GM21526 (cell line): ENCODE measurements around the gene TMEM8B.
"Not testable (repeated sequence)": the region's sequence is repeated elsewhere in the genome, so short reads cannot be mapped to it uniquely, and the experiment has no call there.

Source experiments
- ATAC-seq: cut with Tn5 transposase; IDR thresholded peaks from one replicate; pipeline ENCODE4 v1.9.1; 2021; ENCODE audit warnings: moderate library complexity; ENCODE audit not compliant: unreplicated experiment, low FRiP score

Gene TMEM8B

GRCh38 chr9:35905912-35906679, 77.1 kb downstream of the TMEM8B start, which contains the start of gene HRCT1:
TSS of gene HRCT1 (plus strand) at chr9:35906202. CDS start at chr9:35906288, 86 bp downstream.
- no peak for ATAC-seq

DNA sequence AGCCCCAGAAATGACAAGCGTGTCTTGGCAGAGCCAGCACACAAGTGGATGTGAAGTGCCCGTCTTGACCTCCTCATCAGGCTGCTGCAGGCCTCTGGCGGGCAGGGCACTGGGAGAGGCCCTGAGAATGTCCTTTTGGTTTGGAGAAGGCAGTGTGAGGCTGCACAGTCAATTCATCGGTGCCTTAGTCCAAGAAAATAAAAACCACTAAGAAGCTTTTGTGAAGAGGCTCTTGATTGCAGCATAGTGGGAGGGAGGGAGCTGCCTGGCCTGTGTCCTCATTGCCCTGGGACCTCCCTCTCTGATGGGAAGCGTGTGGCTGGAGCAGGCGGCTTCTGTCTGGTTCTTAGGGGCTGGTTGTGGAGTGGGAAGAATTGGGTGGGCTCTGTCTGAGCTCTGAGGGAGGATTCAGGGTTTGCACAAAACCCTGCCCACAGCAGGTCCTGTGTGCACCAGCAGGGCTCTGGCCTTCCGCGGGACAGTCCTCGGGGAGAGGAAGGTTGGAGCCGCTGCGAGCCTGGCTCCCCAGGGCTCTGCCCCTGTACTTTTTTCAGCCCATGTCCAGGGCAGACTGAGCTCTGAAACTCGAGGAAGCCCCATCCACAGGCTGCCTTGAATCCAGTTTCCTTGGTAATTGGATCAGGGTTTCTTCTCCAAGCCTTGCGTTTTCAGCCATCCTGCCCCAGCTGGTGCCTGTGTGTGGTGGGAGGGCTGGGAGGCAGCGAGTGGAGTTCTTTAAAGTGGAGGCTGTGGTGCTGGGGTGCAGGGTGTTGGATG, 78.1 kb downstream of the TMEM8B start:
- no peak for ATAC-seq

DNA sequence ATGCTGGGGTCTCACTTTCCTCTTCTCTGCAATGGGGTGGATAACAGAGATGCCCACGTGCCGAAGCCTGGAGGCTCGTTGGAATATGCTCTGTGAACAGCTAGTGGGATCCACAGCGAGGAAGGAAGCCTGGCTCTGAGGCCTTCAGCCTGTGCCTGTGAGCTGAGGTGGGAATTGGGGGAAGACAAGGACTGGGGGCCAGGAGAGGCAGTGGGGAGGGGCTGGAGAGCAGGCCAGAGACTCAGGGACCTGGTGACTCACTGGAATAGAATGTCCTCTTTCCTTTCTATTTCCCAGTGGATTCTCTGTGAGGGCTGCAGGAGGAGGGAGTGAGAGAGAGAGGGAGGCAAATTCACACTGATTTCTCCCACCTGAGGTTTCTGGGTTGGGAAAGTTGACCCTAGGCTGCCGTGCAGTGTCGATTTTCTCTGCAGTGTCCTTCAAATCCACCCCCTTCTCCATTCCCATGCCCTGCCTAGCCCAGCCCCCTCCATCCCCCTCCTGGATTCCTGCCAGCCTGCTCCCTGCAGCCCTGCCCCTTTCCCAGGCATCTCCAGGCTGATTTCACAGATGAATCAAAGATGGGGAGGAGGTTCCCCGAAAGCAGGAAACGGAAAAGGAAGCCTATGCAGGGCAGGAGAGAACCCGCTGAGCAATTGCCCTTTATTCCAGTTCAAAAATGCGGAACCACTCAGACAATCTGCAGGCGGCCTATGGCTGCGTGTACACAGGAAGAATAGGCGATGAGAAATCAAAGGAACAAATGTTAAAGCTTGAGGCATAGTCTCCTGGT, 78.9 kb downstream of the TMEM8B start:
- no peak for ATAC-seq

- ATAC-seq, result no peak
Observed at GRCh38 chr9:35908504-35909125, 79.6 kb downstream of the TMEM8B start.

GRCh38 chr9:35909274-35909673, 80.2 kb downstream of the TMEM8B start, which contains the start of gene SPAAR:
TSS of gene SPAAR (plus strand) at chr9:35909490. CDS start at chr9:35910464, 974 bp downstream.
- no peak for ATAC-seq

- no peak for ATAC-seq
Observed at GRCh38 chr9:35909687-35910612, 80.9 kb downstream of the TMEM8B start.

DNA sequence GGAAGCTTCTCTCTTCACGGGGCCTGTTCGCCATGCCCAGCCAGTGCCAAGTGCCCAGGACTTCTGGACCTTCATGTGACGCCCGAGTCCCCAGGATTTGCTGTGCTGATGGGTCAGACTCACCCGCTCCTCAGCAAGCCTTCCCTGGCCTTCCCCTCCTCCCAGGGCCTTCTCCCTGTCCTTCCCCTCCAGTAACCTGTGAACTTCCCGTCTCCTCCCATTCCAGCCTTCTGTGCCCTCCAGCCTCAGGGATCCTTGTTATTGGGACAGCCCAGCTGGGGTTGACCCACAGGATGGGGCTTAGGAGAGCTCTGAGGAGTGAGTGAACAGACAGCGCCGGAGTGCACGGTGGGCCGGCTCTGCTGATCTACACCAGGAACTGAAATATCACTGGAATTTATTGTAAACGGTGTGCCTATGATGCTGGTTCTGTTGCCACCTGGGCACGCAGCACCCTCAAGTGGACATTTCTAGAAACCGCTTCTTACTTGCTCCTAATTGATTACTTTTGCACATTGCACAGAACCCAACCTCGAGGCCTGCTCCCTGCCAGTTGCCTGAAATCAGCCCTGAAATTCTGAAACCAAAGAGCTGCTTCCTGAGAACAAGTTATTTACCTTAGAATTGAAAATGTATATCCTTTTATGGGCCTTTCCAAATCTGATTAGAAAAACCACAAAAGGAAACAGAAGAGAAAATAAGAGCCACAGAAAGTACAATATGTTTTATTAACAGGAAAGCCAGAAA, 81.8 kb downstream of the TMEM8B start:
- no peak for ATAC-seq

- no peak for ATAC-seq
Observed at GRCh38 chr9:35911690-35912089, 82.7 kb downstream of the TMEM8B start.

- ATAC-seq, result no peak
Observed at GRCh38 chr9:35912791-35913400, 83.9 kb downstream of the TMEM8B start.

GRCh38 chr9:35913429-35913828, 84.4 kb downstream of the TMEM8B start:
- ATAC-seq, result not testable (repeated sequence)

DNA sequence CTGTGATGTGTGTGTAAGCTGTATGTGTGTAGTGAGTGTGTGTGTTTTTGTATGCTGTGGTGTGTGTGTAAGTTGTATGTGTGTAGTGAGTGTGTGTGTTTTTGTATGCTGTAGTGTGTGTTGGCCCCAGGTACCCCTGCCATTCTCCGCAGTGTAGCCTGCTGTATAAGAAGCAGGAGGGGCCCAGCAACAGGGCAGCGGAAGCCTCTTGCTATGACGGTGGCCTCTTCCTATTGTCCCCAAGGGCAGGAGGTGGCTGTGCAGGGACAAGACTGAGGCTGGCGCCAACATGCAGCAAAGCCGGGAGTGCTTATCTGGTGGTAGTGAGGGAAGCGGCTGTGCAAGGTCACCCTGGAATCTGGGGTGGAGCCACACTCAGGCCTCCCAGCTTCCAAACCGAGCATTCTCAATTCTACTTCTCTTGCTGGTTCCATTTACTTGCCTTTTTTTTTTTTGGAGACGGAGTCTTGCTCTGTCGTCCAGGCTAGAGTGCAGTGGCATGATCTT, 85.3 kb downstream of the TMEM8B start:
- no peak for ATAC-seq
